GM12878 (cell line): ENCODE data around the gene ZNF532. TPM values are rescaled to one million over a fixed set of nuclear protein-coding genes. Genes with fewer than 3 reads are reported as not detected.
A peak's percentile ranks its signal among the peaks of the same experiment; 100 is the strongest.

ENCODE experiments used
- ATAC-seq: fragments of 200-7000 bp; cut with Tn5 transposase; 3 replicates; pipeline ENCODE4 v1.9.1; 2020; ENCODE audit warnings: mild to moderate bottlenecking, moderate library complexity
- BruUV-seq: library from RNA; stranded (reverse); fragments of 400-500 nt; replicated peaks from 2 replicates; lab custom pipeline; 2021; lab: Mats Ljungman, UMichigan
- CTCF ChIA-PET: fragments of 300-600 bp; sonication (Branson Sonifier 250); formaldehyde crosslinking; extraction: SDS; loops from one replicate; lab custom pipeline; 2021; ENCODE audit warnings: inconsistent platforms; lab: Yijun Ruan, JAX
- POLR2A ChIA-PET: fragments of 350-600 bp; formaldehyde crosslinking; extraction: SDS; loops from one replicate; lab custom pipeline; 2021; ENCODE audit warnings: inconsistent platforms; lab: Charles Lee
- RAD21 ChIA-PET: fragments of 300-600 bp; sonication (Branson Sonifier 250); formaldehyde crosslinking; loops from one replicate; lab custom pipeline; 2023; ENCODE audit warnings: antibody characterized with exemption; ENCODE audit not compliant: unreplicated experiment; lab: Charles Lee
- SMC1A ChIA-PET: fragments of 300-600 bp; sonication (Branson Sonifier 250); formaldehyde crosslinking; loops from one replicate; lab custom pipeline; 2023; ENCODE audit not compliant: unreplicated experiment, uncharacterized antibody; lab: Charles Lee
- DNase-seq: peaks from one replicate; pipeline ENCODE4 v3.0.0-alpha.2; 2011; ENCODE audit warnings: low read depth, low spot score
- FAIRE-seq: peaks from 3 replicates; lab custom pipeline; 2011; peaks lifted over from hg19 to GRCh38; lab: Jason Lieb, UNC
- H2AFZ ChIP-seq: 2 replicates; pipeline ENCODE4 v1.6.0; 2011; ENCODE audit warnings: low read depth, low read length, control low read depth; ENCODE audit not compliant: control insufficient read depth
- H3K27ac ChIP-seq: 2 replicates; pipeline ENCODE4 v1.5.1; 2011; ENCODE audit warnings: control low read depth; ENCODE audit not compliant: control insufficient read depth, insufficient read depth
- H3K27me3 ChIP-seq, 2 experiments: replicated peaks in 1 of 2; 2 replicates each; pipeline versions ENCODE4 v1.6.0 to v1.6.1; 2011; ENCODE audit warnings: low read length in 1 of 2; ENCODE audit not compliant: control insufficient read depth in 2 of 2, insufficient read depth in 2 of 2
- H3K36me3 ChIP-seq, 2 experiments: 2 replicates each; pipeline ENCODE4 v1.5.1; 2011; ENCODE audit warnings: low read length in 1 of 2; ENCODE audit not compliant: control insufficient read depth in 2 of 2, insufficient read depth in 2 of 2
- H3K4me1 ChIP-seq: 2 replicates; pipeline ENCODE4 v1.6.1; 2011; ENCODE audit warnings: mild to moderate bottlenecking, low read length, moderate library complexity, mixed read lengths; ENCODE audit not compliant: control insufficient read depth, insufficient read depth
- H3K4me2 ChIP-seq: 2 replicates; pipeline ENCODE4 v1.6.0; 2011; ENCODE audit warnings: control low read depth; ENCODE audit not compliant: control insufficient read depth, insufficient read depth
- H3K4me3 ChIP-seq: fragments of 200-600 bp; sonication (generic); 2 replicates; pipeline ENCODE4 v1.5.1; 2016
- H3K79me2 ChIP-seq: 2 replicates; pipeline ENCODE4 v1.6.0; 2011; ENCODE audit warnings: low read length; ENCODE audit not compliant: control insufficient read depth, insufficient read depth
- H3K9ac ChIP-seq: 2 replicates; pipeline ENCODE4 v1.8.0; 2011; ENCODE audit warnings: low read length, control low read depth, mixed read lengths; ENCODE audit not compliant: control insufficient read depth, insufficient read depth
- H3K9me3 ChIP-seq: replicated peaks from 3 replicates; pipeline ENCODE4 v1.5.1; 2011; ENCODE audit warnings: mild to moderate bottlenecking, low read length; ENCODE audit not compliant: control insufficient read depth, insufficient read depth
- H4K20me1 ChIP-seq: 2 replicates; pipeline ENCODE4 v1.6.0; 2011; ENCODE audit not compliant: control insufficient read depth, insufficient read depth
- ATF7 ChIP-seq: fragments of 450-650 bp; IDR thresholded peaks from 2 replicates; pipeline ENCODE4 v1.6.1; 2016; ENCODE audit warnings: low read depth, mild to moderate bottlenecking
- BHLHE40 ChIP-seq, 2 experiments: fragments of 450-650 bp in 1 of 2; IDR thresholded peaks; 2 replicates each; pipeline ENCODE4 v1.6.1; 2011 to 2017; ENCODE audit warnings: low read depth in 2 of 2, borderline replicate concordance in 1 of 2, improper control_type of control experiment in 1 of 2, low read length in 1 of 2, mild to moderate bottlenecking in 1 of 2
- EED ChIP-seq: sonication (generic); IDR thresholded peaks from 2 replicates; pipeline ENCODE4 v1.6.1; 2016; ENCODE audit warnings: antibody characterized with exemption, low read depth
- IKZF1 ChIP-seq: fragments of 450-650 bp; conservative IDR thresholded peaks from 2 replicates; pipeline ENCODE4 v1.6.1; 2017; ENCODE audit warnings: antibody characterized with exemption, mild to moderate bottlenecking
- IKZF2 ChIP-seq, 2 experiments: fragments of 450-650 bp; IDR thresholded peaks; 2 replicates each; pipeline ENCODE4 v1.6.1; 2017; ENCODE audit warnings: mild to moderate bottlenecking in 2 of 2, moderate library complexity in 2 of 2
- RCOR1 ChIP-seq: conservative IDR thresholded peaks from 2 replicates; pipeline ENCODE4 v1.6.1; 2012; ENCODE audit warnings: low read depth, low read length, improper control_type of control experiment
- RELB ChIP-seq: fragments of 450-650 bp; IDR thresholded peaks from 2 replicates; pipeline ENCODE4 v1.6.1; 2017; ENCODE audit warnings: low read depth, mild to moderate bottlenecking, moderate library complexity
- SUZ12 ChIP-seq: fragments of 200-600 bp; sonication (generic); IDR thresholded peaks from one replicate; pipeline ENCODE4 v1.6.1; 2018; ENCODE audit warnings: antibody characterized with exemption, mild to moderate bottlenecking; ENCODE audit not compliant: unreplicated experiment
- ZNF687 ChIP-seq: fragments of 450-650 bp; IDR thresholded peaks from 2 replicates; pipeline ENCODE4 v1.6.1; 2017; ENCODE audit warnings: mild to moderate bottlenecking, moderate library complexity
- WGBS: methylation state at CpG from one replicate; pipeline ENCODE4 v1.1.6; 2016; ENCODE audit warnings: low lambda C conversion rate; ENCODE audit not compliant: insufficient replicate concordance, insufficient coverage; ENCODE audit errors: missing lambda C conversion rate; 5-methylcytosine and 5-hydroxymethylcytosine counted together
- in situ Hi-C: fragments of 300-500 bp; cut with MboI; formaldehyde crosslinking; loops from 9 replicates; pipeline ENCODE4 v1.14.3; 2018; ENCODE audit warnings: mixed read lengths
- intact Hi-C: fragments of 100-400 bp; cut with micrococcal nuclease; formaldehyde crosslinking; loops from one replicate; pipeline ENCODE4 v1.14.2; 2022; ENCODE audit not compliant: unreplicated experiment
- polyA plus RNA-seq, 11 experiments: library from polyadenylated mRNA; depleted of rRNA in 4 of 11; unstranded in 6 of 11; stranded (reverse) in 5 of 11; fragments of >200 nt; fragmentation: Nextera tagmentation in 4 of 11; fragmentation: Illumina TruSeq in 1 of 11; extraction: Ambion mirVana in 4 of 11; extraction: Trizol in 1 of 11; gene quantifications; 1 replicate in 1 of 11; 2 replicates in 10 of 11; pipeline versions ENCODE4 v1.2.1 to v1.2.3, GENCODE V29; 2011 to 2016; ENCODE audit warnings: inconsistent platforms in 2 of 11, missing spikeins in 2 of 11, low read depth in 1 of 11
- total RNA-seq, 4 experiments: library from RNA; depleted of rRNA in 3 of 4; stranded (reverse); fragments of >200 nt in 3 of 4; fragmentation: Illumina TruSeq in 1 of 4; extraction: Trizol in 1 of 4; gene quantifications; 2 replicates each; pipeline versions ENCODE4 v1.2.1 to v1.2.3, GENCODE V29; 2013 to 2021

The ZNF532 gene
- total and polyA plus RNA-seq, 10 of the 15 experiments (the other 5 are each of a cell fraction or from before 2014, with no cell fraction given): 0.44 to 3.4 (median 1.4) TPM

- Histone ChIP-seq H3K4me3 (peak overlapping the region; percentile 29; the same call in 1 of the 2 replicates), H3K9me3 (no peaks in the 10 kb centered on the region), H2AFZ (peak overlapping the region; percentile 70), H3K9ac (0 out of 2 replicates have a peak overlapping the region, but pooled peaks have one; percentile 16), H3K4me1 (peaks cover 34% of the 10 kb centered on the region)
- in situ Hi-C loops (loop anchor here (25.0 kb wide), 1 partner anchor 912 kb away; the partner anchor contains the start of gene PMAIP1), intact Hi-C loops (no loop called here)
- SMC1A ChIA-PET: interaction anchor here (0.7 to 7.0 kb wide), 16 partner anchors 10 to 162 kb away, joined by 3 to 33 read pairs (median 3); no protein-coding TSS in a partner anchor
- WGBS: 52% methylated on average over 11 of the region's 11 CpGs
- FAIRE-seq: no peak
- TF ChIP-seq IKZF2 (IDR thresholded peaks at IDR 0.05) (peak; percentile 36 to 46; a peak in 3 of 4 replicates), ZNF687 (0 out of 2 replicates have a peak, but pooled peaks have one; percentile 30), SUZ12 (no peak), RCOR1 (no peak), IKZF1 (peak; percentile 41; the same call in 1 of the 2 replicates), ATF7 (no peak), RELB (0 out of 2 replicates have a peak, but pooled peaks have one; percentile 43), BHLHE40 (IDR thresholded peaks at IDR 0.05; ENCODE audit: borderline replicate concordance in 1 of 2, low read depth in 2 of 2, low read length in 1 of 2) (peak in 1 of 2 experiments; percentile 20; a peak in 1 of 4 replicates), EED (0 out of 2 replicates have a peak, but pooled peaks have one; percentile 14)
- TF ChIP-seq, all 136 proteins: peak for 6
- Histone ChIP-seq H3K79me2 (no peaks in the 10 kb centered on the region), H3K27me3 (no peaks in the 10 kb centered on the region), H4K20me1 (no peaks in the 10 kb centered on the region), H3K4me2 (peak overlapping the region; percentile 68), H3K36me3 (peaks cover 0 to 2% of the 10 kb centered on the region in 2 experiments; a peak in 1 of 4 replicates), H3K27ac (no peak overlapping the region; the same call in 1 of the 2 replicates)
- ChIA-PET RAD21 (interaction anchor here (0.9 to 1.3 kb wide), 3 partner anchors 9 to 37 kb away, joined by 3 to 7 read pairs (median 3); no protein-coding TSS in a partner anchor), POLR2A (interaction anchor here (1.1 to 2.0 kb wide), 2 partner anchors 10 to 11 kb away, joined by 3 to 9 read pairs; no protein-coding TSS in a partner anchor), CTCF (interaction anchor here (1.1 to 2.9 kb wide), 3 partner anchors 9 to 14 kb away, joined by 3 to 12 read pairs (median 3); no protein-coding TSS in a partner anchor)
- ATAC-seq (no peak; the same call in 2 of the 3 replicates), DNase-seq (no peak)
- no TSS peak for BruUV-seq
These were observed 110.6 kb downstream of the ZNF532 start for GRCh38 chr18:58975296-58975695.
